GM12874 (cell line): ENCODE measurements around the gene TRIM58.

Experiments
- CTCF ChIP-seq: IDR thresholded peaks from 2 replicates; pipeline ENCODE4 v1.5.1; 2011; ENCODE audit warnings: low read depth, mild to moderate bottlenecking, control low read depth, low read length, moderate library complexity; ENCODE audit not compliant: insufficient read depth

Gene TRIM58

GRCh38 chr1:247854899-247855545 is 2.0 kb upstream of the TRIM58 start:
- TF ChIP-seq CTCF: no peak

- TF ChIP-seq CTCF: no peak
These were observed 1.1 kb upstream of the TRIM58 start for GRCh38 chr1:247855911-247856310.

GRCh38 chr1:247857985-247858619 is 1.1 kb downstream of the TRIM58 start:
- TF ChIP-seq CTCF: no peak

- TF ChIP-seq CTCF: no peak
These were observed 5.8 kb downstream of the TRIM58 start for GRCh38 chr1:247862756-247863155.

- no peak for TF ChIP-seq CTCF
These were observed 7.7 kb downstream of the TRIM58 start for GRCh38 chr1:247864644-247865043.

- TF ChIP-seq CTCF: no peak
These were observed 8.4 kb downstream of the TRIM58 start for GRCh38 chr1:247865416-247865815.

GRCh38 chr1:247883346-247883745 is 26.4 kb downstream of the TRIM58 start:
- no peak for TF ChIP-seq CTCF
